Mesothelial cell of epicardium (in vitro differentiated cells): ENCODE measurements around the gene ASXL3. TPM values are rescaled to one million over a fixed set of nuclear protein-coding genes. Genes with fewer than 3 reads are reported as not detected.
A peak's percentile ranks its signal among the peaks of the same experiment; 100 is the strongest.

ENCODE experiments used
- DNase-seq, 2 experiments: peaks; one replicate each; pipeline ENCODE4 v3.0.0; 2021; ENCODE audit warnings: low spot score in 2 of 2; ENCODE audit not compliant: unreplicated experiment in 2 of 2
- H3K27ac Mint-ChIP-seq: 2 replicates; pipeline ENCODE4 v1.8.0; 2021; ENCODE audit warnings: mixed read lengths
- H3K27me3 Mint-ChIP-seq: 2 replicates; pipeline ENCODE4 v1.8.0; 2021; ENCODE audit warnings: low read depth, mixed read lengths
- H3K36me3 Mint-ChIP-seq: 2 replicates; pipeline ENCODE4 v1.8.0; 2021; ENCODE audit warnings: mixed read lengths
- H3K4me1 Mint-ChIP-seq: 2 replicates; pipeline ENCODE4 v1.8.0; 2021; ENCODE audit warnings: mixed read lengths
- H3K4me3 Mint-ChIP-seq: 2 replicates; pipeline ENCODE4 v1.8.0; 2021; ENCODE audit warnings: mild to moderate bottlenecking, moderate library complexity, mixed read lengths
- H3K9me3 Mint-ChIP-seq: 2 replicates; pipeline ENCODE4 v1.8.0; 2021; ENCODE audit warnings: mixed read lengths
- CTCF ChIP-seq: fragments of 200-600 bp; sonication (generic); IDR thresholded peaks from one replicate; pipeline ENCODE4 v1.5.0; 2021; ENCODE audit warnings: antibody characterized with exemption; ENCODE audit not compliant: unreplicated experiment
- total RNA-seq: library from RNA; stranded (reverse); gene quantifications from 3 replicates; pipeline ENCODE4 v1.2.1, GENCODE V29; 2021

ASXL3 gene
- total RNA-seq, result 34.0 to 36.7 TPM (median 36.0 TPM) in 3 replicates

- DNase-seq, result peak; percentile 40 to 70
- H3K27ac Mint-ChIP-seq, result peak within 1 kb of the TSS; percentile 99
- no peaks in the 10 kb centered on the region for H3K9me3 Mint-ChIP-seq
- no peak for TF ChIP-seq CTCF
- H3K27me3 Mint-ChIP-seq, result no peaks in the 10 kb centered on the region
- H3K4me1 Mint-ChIP-seq, result peaks cover 42% of the 10 kb centered on the region
- no peaks in the 10 kb centered on the region for H3K36me3 Mint-ChIP-seq
- peak within 1 kb of the TSS; percentile 94 for H3K4me3 Mint-ChIP-seq
Observed at GRCh38 chr18:33577685-33578517, at the start of gene ASXL3. ASXL3 (plus strand) TSS chr18:33578219; CDS start chr18:33578632, 413 bp downstream.

- no peak for DNase-seq
- Mint-ChIP-seq H3K4me3 (no peak overlapping the region), H3K4me1 (no peaks in the 10 kb centered on the region), H3K9me3 (peaks cover 44% of the 10 kb centered on the region), H3K27ac (no peak overlapping the region), H3K27me3 (peaks cover 1% of the 10 kb centered on the region), H3K36me3 (no peaks in the 10 kb centered on the region)
- TF ChIP-seq CTCF, result no peak
Observed at GRCh38 chr18:33532978-33533377, 45.0 kb upstream of the ASXL3 start.

DNA sequence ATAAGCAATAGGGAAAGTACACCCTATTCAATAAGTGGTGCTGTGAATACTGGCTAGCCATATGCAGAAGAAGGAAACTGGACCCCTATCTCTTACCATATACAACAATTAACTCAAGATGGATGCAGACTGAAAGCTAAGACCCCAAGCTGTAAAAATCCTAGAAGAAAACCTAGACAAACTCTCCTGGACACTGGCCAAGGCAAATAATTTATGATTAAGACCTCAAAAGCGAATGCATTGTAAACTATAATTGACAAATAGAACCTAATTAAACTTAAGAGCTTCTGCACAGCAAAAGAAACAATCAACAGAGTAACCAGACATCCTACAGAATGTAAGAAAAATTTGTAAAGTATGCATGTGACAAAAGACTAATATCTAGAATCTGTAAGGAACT, 41.1 kb upstream of the ASXL3 start:
- Mint-ChIP-seq H3K27me3 (no peaks in the 10 kb centered on the region), H3K4me1 (no peaks in the 10 kb centered on the region), H3K9me3 (peaks cover 29% of the 10 kb centered on the region), H3K27ac (no peak overlapping the region), H3K36me3 (no peaks in the 10 kb centered on the region), H3K4me3 (no peak overlapping the region)
- no peak for DNase-seq
- TF ChIP-seq CTCF, result no peak

GRCh38 chr18:33538418-33539042, 39.5 kb upstream of the ASXL3 start:
- Mint-ChIP-seq H3K27ac (no peak overlapping the region), H3K27me3 (no peaks in the 10 kb centered on the region), H3K36me3 (no peaks in the 10 kb centered on the region), H3K9me3 (peaks cover 18% of the 10 kb centered on the region), H3K4me1 (peaks cover 8% of the 10 kb centered on the region), H3K4me3 (no peak overlapping the region)
- TF ChIP-seq CTCF, result no peak
- DNase-seq, result no peak

- H3K4me3 Mint-ChIP-seq, result no peak overlapping the region
- H3K4me1 Mint-ChIP-seq, result peaks cover 17% of the 10 kb centered on the region
- H3K27me3 Mint-ChIP-seq, result no peaks in the 10 kb centered on the region
- H3K9me3 Mint-ChIP-seq, result peaks cover 11% of the 10 kb centered on the region
- TF ChIP-seq CTCF, result no peak
- no peak for DNase-seq
- H3K36me3 Mint-ChIP-seq, result no peaks in the 10 kb centered on the region
- H3K27ac Mint-ChIP-seq, result no peak overlapping the region
Observed at GRCh38 chr18:33540392-33540791, 37.6 kb upstream of the ASXL3 start.
